GM21390 (cell line): ENCODE results near the gene TMTC3.
"Not testable (repeated sequence)": the region's sequence is repeated elsewhere in the genome, so short reads cannot be mapped to it uniquely, and the experiment has no call there.

Experiments used
- ATAC-seq: cut with Tn5 transposase; IDR thresholded peaks from one replicate; pipeline ENCODE4 v1.9.1; 2021; ENCODE audit not compliant: unreplicated experiment

The TMTC3 gene

GRCh38 chr12:88141774-88142609, at the start of gene TMTC3, which contains the start of gene CEP290:
Gene TMTC3, plus strand, starts transcription at chr12:88142307. Its CDS starts 6,009 bp downstream, at chr12:88148316.
Gene CEP290, minus strand, starts transcription at chr12:88142088. Its CDS starts 781 bp downstream, at chr12:88141307.
- ATAC-seq = peak; percentile 95

- ATAC-seq = no peak
These were observed 49.3 kb upstream of the TMTC3 start for GRCh38 chr12:88092771-88093170.

DNA sequence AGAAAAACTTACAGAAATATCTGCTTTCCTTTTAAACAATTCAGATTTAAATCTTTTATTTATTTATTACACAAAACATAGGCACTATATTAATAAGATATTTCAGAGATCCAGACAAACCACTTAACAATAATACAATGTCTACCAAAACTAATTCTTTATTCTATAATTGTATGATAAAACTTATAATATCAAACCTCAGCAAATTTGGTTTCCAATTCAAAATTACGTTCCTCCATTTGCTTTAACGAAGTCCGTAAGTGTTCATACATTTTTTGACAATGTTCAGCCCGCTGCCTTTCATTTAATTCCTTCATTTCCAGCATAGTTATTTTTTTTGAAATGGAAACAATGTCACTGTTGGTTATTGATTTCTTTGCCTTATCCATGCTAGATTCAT, 48.5 kb upstream of the TMTC3 start:
- ATAC-seq = no peak

- no peak for ATAC-seq
These were observed 34.1 kb upstream of the TMTC3 start for GRCh38 chr12:88108021-88108420.

DNA sequence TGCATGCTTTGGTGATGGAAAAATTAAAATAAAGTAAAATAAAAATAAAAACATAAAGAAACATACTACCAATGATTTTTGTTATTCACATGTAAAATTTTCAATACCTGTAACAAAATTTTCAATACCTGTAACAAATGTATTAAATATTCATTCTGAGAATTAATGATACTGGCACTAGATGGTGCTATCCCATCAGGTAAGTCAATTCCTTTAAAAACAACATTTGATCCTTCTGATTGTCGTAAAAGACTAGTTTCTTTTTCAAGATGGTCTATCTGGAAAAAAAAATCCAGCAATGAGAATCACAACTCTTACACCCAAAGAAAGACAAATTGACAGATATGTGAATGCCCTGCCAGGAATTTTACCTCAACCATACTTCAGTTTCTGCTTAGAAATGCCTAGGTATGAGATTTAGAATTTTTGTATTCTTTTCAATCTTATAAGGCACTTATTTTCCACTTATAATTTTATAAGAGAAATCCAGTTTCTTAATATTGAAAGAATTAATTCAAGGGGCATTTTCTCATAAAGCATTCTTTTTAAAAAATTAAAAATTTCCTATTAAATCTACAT, 30.9 kb upstream of the TMTC3 start:
- no peak for ATAC-seq

DNA sequence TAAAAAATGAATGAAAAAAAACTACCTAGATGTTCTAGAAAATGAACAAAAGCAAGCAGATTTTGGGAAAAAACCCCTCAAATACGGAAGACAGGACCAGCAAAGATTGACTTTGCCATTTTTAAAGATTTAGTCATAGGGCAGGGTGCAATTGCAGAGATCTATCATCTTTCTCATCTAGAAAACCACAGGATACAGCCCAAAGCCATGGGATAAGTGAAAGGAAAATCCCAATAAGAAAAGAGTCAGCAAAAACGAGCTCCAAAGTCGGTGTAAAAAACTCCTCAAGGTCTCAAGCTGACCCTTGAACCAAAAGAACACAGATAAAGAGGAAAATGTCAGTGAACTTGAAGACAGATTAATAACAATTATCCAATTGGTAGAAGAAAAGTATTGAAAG, 28.2 kb upstream of the TMTC3 start:
- no peak for ATAC-seq

DNA sequence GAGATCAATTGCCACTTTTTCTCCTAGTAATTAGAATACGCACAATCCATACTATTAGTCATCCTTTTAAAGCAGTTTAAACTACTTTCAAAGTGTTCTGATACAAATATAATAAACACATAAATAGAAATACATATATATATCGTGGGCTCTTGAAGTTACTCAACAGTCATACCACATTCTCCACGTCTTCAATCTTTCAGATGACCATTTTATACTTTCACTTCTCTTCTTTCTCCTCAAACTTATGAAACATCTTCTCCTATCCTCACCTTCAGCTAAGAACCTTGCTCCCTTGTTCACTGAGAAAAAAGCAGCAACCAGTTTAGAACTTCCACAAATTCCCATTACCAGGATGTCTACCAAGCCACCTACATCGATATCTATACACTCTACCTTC, 19.4 kb upstream of the TMTC3 start:
- ATAC-seq = no peak

DNA sequence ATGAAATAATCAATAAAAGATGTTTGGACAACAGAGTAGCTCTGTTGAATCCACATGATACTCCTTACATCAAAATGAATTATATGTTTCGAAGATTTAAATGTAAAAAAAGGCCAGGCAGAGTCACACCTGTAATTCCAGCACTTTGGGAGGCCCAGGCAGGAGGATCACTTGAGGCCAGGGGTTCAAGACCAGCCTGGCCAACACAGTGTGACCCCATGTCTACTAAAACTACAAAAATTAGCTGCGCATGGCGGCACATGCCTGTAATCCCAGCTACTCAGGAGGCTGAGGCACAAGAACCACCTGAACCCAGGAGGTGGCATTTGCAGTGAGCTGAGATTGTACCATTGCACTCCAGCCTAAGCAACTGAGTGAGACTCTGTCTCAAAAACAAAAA, 15.0 kb upstream of the TMTC3 start:
- ATAC-seq = no peak

- no peak for ATAC-seq
These were observed 14.3 kb upstream of the TMTC3 start for GRCh38 chr12:88127855-88128254.

DNA sequence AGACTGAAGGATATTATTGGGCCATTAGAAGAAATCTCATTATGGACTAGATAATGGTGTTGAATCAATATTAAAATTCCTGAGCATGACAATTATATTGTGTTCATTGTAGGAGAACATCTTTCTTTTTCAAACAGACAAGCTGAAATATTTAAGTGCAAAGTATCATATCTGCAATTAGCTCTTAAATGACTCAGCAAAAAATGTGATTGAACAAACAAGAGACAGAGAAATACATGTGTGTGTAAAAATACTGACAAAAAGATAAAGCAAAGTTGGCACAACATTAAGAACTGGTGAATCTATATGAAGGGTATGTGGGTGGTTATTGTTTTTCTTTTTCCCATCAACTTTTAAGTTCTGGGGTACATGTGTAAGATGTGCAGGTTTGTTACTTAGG, 9.7 kb upstream of the TMTC3 start:
- ATAC-seq = no peak

- not testable (repeated sequence) for ATAC-seq
These were observed 8.9 kb upstream of the TMTC3 start for GRCh38 chr12:88133181-88133580.

GRCh38 chr12:88139711-88140110, 2.4 kb upstream of the TMTC3 start:
- ATAC-seq = not testable (repeated sequence)

GRCh38 chr12:88141425-88141773, 708 bp upstream of the TMTC3 start:
- ATAC-seq = no peak

DNA sequence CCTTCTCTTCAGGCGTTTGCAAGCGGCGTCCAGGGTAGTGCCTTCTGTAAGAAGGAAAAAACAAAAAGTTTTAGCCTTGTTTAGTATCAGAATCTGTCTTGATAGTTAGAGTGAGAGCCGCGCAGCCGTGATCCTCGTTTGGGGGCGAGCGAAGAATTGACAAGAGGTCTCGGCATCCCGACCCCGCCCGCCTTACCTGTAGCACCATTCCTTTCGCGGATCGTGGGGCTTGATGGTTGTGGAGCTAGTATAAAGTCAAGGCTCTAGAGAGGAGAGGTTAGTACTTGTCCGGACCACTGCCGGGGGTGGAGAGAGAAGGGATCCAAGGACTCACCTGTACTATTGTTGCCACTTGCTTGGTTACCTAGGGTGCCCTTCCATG, 494 bp downstream of the TMTC3 start:
- peak; percentile 4 for ATAC-seq

DNA sequence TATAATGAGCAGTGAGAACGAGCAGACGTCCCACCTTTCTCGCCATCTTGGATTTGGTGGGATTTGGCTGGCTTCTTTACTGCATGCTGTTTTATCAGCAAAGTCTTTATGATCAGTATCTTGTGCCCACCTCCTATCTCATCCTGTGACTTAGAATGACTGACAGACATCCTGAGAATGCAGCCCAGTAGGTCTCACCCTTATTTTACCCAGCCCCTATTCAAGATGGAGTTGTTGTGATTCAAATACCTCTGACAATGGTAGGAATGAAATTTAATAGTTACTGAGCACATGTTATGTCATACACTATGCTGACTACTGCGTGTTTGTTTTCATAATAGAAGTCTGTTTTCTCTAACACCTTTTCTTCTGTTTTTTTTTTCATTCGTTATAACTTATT, 1.9 kb downstream of the TMTC3 start:
- no peak for ATAC-seq

DNA sequence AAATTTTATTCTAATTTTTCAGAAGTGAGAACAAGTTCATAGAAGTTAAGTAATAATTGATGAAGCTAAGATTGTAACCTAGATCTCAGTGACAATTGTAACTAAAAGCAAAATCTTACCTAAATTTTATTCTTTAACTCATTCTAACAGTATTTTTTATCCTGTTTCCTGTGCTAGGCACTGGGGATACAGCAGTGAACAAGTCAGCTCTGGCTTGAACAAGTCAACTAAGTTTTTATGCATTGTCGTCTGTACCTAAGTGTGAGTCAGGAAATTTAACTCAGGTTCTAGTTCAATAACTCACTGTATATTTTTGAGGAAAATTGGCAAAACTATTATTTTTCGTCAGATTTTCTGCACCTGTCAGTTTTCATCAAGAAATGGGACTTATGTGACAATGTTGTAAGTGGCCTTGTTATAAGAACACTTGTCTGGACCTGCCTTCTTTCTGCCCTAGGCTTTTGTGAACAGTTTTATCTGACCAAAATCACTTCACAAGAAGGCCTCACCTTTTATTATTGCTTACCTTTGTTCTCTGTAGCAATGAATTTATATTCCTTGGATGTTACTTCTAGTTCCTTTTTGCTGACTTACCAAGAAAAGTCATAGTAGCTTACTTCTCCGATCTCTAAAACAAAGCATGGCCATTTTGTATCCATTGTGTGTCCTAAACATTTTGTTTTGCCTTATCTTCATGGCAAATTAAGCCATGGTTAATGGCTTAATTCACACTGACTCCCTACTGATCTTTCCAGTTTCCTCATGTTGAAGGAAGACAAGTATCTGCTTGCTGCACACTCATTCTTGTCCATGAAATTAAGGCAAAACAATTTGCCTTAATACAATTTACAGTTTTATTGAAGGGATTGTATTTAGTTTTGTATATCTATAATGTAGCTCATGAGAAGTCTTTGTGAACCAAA, 2.7 kb downstream of the TMTC3 start:
- ATAC-seq = no peak

DNA sequence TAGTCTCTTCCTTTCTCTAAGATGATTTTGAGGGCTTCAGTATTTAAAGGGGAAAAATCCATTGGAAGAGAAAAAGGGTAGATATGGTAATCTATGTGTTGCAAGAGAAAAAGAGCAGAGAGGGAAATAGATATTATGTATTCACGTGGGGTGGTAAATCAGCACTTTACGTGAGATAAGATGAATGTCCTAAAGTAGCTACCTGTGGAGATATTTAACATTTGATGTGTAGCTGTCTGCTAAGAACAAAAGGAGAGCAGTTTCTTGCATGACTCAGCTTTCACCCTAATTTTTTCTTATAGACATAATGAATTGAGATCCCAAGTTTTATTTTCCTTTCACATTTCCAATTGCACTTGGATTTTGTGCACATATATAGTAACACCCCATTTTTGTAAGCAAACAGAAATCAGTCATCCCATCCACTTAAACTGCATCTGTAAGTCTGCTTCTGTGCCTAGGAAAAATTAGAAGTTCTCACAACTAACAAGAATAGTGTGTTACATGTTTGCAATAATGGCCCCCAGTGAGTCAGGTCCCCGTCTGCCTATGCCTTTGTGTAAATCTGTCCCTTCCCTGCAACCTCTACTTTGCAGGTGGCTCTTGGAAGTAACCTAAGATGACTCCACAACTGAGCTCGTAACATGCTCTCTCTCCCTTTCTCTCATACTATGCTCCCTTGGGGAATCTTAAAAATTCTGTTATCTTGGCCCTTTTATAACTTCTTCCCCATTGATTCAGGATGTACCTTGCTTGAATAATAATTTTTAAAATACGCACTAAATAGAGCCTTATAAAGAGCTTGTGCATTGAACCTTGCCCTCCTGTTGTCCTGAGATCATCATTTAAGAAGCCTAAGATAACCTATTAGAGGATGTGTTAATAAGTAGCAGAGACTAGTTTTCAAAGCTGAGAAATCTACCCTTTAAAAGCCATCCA, 3.7 kb downstream of the TMTC3 start:
- no peak for ATAC-seq

GRCh38 chr12:88150063-88150462, 8.0 kb downstream of the TMTC3 start:
- ATAC-seq = no peak

- ATAC-seq = no peak
These were observed 11.9 kb downstream of the TMTC3 start for GRCh38 chr12:88153959-88154358.

GRCh38 chr12:88156075-88156654, 14.1 kb downstream of the TMTC3 start:
- ATAC-seq = no peak
